CD4-positive, alpha-beta T cell treated with Interleukin-12 subunit alpha and Interleukin-12 subunit beta, for 1 hour (primary cell): ENCODE data around the gene GAL3ST3.
"Not testable (repeated sequence)": the region's sequence is repeated elsewhere in the genome, so short reads cannot be mapped to it uniquely, and the experiment has no call there.

Source experiments
- DNase-seq: peaks from one replicate; pipeline ENCODE4 v3.0.0-alpha.2; 2020

The GAL3ST3 gene, protein sequence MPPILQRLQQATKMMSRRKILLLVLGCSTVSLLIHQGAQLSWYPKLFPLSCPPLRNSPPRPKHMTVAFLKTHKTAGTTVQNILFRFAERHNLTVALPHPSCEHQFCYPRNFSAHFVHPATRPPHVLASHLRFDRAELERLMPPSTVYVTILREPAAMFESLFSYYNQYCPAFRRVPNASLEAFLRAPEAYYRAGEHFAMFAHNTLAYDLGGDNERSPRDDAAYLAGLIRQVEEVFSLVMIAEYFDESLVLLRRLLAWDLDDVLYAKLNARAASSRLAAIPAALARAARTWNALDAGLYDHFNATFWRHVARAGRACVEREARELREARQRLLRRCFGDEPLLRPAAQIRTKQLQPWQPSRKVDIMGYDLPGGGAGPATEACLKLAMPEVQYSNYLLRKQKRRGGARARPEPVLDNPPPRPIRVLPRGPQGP

DNA sequence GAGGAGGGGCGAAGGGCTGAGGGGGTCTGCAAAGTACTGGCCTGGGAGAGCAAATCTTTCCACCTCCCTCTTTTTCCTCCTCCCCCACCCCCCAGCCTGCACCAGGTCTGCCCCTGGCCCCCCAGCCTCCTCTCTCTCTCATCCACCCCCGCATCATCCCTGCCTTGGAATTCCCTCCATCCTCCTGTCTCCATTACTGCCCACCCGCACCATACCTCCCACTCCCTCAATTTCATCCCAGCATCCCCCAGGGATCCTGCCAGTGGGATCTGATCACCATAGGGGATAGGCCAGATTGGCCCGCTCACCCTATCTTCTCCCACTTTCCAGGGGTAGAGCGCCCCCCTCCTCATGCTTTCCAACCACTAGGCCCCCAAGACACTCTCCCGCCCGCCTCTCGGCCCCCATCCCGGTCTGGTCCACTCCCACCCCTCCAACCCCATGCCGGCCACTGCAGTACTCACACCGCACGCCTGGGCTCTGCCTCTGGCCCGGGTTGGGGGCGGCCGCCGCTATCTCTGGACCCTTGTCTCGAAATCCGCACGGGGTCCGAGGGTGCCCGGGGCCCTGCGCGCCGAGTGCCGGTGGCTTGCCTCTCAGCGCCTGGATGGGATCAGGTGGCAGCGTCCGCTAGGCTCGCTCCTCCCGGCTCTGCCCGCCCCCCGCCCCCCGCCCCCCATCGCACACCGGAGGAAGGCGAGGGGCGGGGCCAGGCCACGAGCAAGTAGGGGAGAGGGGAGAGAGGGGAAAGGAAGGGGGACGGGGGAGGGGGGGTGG lies at the start of gene GAL3ST3:
Gene GAL3ST3 (minus strand): TSS at position 615 of the 777 bp plus-strand sequence. CDS start 3,746 bp downstream, outside the sequence.
- DNase-seq, result no peak

DNA sequence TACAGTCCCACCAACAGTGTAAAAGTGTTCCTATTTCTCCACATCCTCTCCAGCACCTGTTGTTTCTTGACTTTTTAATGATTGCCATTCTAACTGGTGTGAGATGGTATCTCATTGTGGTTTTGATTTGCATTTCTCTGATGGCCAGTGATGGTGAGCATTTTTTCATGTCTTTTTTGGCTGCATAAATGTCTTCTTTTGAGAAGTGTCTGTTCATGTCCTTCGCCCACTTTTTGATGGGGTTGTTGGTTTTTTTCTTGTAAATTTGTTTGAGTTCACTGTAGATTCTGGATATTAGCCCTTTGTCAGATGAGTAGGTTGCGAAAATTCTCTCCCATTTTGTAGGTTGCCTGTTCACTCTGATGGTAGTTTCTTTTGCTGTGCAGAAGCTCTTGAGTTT lies 43.2 kb upstream of the GAL3ST3 start:
- DNase-seq, result not testable (repeated sequence)

DNA sequence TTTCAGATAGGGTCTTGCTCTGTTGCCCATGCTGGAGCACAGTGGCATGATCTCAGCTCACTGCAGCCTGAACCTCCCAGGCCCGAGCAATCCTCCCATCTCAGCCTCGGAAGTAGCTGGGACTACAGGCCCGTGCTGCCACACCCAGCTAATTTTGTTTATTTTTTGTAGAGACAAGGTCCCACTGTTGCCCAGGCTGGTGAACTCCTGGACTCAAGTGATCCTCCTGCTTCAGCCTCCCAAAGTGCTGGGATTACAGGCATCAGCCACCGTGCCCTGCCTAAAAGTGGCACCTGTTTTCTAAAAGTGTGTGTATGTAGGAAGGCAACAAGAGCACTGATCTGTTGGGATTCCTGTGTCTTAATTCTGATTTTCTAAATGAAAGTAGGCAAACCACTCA lies 41.3 kb upstream of the GAL3ST3 start:
- no peak for DNase-seq

DNA sequence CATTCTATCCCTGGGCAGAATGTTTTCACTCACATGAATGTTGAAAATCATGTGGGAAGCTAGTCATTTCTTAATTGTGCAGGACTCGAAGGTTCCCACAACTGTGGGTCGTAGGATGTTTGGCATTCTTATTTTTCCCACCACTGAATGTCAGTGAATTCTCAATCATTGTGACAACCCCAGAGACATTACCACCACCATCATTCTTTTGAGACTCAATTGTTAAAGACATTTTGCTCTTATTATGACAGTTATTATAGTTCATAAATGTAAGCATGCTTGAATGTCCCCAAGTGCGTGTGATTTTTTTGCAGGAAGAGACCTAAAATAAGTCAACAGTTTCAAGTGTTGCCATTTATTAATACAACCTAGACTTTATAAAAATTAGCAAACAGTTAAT lies 40.1 kb upstream of the GAL3ST3 start:
- no peak for DNase-seq

DNA sequence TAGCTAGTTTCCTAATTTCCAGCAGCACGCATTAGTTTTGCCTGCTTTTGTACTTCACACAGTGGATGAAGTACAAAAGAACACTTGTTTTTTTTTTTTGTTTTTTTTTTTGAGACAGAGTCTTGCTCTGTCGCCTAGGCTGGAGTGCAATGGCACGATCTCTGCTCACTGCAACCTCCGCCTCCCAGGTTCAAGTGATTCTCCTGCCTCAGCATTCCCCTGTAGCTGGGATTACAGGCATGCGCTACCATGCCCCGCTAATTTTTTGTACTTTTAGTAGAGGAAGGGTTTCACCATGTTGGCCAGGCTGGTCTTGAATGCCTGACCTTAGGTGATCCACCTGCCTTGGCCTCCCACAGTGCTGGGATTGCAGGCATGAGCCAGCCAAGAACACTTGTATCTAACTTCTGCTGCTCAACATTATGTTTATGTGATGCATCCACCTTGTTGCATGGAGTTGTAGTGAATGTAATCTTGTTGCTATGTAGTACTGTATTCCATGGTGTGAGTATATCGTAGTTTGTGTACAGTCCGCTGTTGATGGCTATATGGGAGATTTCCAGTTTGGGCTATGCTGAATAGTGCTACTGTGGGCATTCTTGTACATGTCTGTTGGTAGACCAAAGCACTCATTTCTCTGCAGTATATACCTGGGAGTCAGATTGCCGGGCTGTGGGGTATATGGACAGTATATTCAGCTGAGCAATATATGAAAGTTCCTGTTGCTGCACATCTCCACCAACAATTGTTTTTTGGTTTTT lies 38.4 kb upstream of the GAL3ST3 start:
- no peak for DNase-seq

DNA sequence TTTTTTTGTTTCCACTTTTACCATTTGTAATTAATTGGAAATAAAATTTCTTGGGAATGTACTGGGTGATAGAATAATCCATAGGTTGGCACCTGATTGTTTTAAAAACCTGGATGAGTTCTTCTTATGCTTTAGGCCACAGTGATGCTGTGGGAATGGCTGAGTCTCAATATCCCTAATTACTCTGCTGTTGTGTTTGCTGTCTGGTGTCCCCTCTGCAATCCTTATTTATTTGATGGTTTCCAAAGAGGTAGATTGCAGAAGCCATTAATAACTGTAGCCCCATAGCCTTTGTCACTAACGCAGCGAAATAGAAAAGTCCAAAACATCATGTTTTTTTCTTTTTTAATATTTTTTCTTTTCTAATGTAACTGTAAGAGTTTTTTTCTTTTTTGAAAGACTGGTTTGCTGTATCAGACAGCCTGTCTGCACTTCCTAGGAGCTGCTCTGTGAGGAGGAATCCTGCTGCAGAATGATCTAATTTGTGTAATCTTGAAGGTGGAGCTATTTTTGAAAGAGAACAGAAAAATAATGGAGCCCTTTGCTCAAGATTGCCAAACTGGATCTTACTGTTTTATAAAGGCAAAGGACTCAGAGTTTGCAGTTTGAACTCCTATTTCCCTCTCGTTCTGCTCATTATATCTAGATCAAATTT lies 36.0 kb upstream of the GAL3ST3 start:
- DNase-seq, result no peak

DNA sequence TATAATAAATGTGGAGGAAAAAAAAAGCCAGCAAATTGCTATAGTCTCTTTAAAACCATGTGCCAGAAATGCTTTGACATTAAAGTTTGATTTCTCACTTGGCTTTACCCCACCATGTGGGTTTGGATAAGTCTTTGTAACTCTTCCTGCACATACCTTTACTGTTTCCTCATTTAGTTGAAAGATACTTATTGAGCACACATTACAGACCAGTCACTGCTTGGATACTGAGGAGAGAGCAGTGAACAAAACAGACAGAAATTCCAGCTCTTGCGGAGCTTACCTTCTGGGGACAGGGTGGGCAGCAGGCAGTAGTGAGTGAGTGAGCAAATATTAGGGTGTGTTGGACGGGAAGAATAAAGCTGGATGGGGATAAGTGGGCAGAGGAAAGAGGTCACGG lies 34.8 kb upstream of the GAL3ST3 start:
- no peak for DNase-seq

DNA sequence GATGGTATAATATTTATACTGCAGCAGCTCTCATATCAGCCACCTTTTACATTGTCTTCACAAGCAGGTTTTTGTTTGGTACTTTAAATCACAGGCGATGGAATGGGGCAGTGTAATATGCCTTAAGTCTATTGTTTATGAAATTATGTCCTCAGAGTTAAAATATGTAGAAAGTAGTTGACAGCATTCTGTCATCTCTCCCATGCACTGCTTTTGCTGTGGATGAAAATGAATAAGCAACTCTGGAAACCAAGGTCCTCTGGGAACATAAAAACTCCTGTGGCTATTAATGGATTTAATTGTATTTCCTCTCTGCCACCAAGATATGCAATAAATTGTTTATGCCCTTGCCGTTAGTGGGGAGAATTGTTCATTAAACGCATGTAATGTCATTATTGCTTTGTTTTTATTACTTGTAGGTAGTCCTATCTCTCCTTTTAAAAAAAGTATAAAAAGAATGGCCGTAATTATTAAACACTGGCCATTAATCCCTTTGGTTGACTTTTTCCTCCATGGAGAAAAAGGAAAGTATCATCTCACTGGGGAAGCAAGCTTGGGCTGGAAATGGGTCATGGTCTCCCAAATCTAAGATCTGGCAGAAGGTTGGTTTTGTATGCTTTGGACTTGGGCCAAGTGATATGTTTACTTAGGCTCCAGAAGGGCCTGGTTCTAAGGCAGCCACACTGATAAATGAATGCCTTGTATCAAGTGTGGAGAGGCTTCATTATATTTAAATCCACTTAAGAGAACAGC lies 34.2 kb upstream of the GAL3ST3 start:
- no peak for DNase-seq

DNA sequence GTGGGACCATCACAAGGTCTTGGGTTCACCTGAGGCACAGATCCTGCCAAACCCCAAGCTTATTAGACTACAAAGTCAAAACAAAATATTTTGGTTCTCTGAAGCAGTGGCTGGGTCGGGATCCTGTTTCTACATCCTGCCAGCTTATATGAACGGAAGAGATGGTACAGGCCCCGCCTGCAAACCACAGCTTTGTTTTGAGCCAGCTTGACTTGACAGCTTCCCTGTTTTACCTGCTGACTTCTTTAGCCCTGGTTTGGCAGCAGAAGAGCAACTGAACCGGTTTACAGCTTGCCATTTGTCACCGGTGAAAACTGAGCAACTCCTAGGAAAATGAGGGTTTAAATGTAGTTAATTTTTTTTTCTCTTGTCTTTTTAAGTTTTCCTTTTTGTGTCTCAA lies 32.5 kb upstream of the GAL3ST3 start:
- peak; percentile 84 for DNase-seq

DNA sequence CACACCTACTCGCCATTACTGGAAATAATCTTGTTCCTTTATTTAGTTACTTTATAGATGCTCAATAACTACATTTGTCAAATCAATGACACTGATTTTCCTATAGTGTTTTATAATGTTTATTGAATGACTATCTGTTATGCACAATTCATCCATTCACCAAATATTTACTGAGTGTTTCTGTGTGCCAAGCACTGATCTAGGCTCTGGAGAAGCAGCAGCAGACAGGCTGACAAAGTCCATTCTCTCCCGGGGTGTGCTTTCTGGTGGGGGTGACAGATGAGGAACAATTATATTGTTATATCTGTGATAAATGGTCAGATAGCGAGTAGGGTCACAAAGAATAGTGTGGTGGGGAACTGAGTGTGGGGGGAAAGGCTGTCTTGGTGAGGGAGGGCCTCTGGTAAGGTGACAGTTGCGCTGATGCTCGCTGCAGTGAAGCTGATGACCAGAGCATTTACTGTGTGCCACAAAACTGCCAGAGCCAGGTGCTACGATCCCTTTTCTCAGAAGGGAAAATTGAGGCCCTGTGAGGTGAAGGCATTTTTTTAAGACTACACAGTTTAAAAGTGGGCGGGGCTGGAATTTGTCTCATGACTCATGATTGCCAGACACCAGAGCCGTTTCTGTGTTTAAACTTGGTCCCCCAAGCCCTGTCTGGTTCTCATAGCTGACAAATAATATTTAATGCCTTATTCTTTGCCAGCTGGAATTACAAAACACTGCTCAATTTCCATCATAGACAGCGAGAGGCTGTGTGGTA lies 31.3 kb upstream of the GAL3ST3 start:
- peak; percentile 78 for DNase-seq

DNA sequence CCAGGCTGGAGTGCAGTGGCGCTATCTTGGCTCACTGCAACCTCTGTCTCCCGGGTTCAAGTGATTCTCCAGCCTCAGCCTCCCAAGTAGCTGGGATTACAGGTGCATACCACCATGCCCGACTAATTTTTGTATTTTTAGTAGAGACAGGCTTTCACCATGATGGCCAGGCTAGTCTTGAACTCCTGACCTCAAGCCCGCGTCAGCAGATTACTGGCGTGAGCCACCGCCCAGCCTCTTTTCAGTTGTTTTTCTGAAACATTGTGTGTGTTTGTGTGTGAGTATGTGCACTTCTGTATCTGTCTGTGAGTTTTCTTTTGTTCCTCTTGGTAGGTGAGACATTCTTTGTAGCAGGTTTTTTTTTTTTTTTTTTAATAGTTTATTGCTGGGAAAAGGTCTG lies 30.0 kb upstream of the GAL3ST3 start:
- peak; percentile 23 for DNase-seq

DNA sequence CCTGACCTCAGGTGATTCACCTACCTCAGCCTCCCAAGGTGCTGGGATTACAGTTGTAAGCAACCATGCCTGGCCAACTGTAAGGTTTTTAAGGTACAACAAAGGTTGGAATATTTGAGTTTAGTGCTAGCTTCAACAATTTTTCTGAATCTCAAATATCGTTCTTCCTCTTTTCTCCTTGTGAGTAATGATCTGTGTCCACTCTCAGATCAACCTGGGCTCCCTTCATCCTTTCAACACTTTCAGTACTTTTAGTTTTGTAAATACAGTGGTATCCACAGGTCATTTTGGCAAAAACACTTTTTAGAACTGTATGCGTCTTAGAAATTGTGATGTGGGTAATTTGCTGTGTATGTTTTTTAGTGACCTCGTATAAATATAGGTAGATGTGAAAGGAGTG lies 29.0 kb upstream of the GAL3ST3 start:
- no peak for DNase-seq

DNA sequence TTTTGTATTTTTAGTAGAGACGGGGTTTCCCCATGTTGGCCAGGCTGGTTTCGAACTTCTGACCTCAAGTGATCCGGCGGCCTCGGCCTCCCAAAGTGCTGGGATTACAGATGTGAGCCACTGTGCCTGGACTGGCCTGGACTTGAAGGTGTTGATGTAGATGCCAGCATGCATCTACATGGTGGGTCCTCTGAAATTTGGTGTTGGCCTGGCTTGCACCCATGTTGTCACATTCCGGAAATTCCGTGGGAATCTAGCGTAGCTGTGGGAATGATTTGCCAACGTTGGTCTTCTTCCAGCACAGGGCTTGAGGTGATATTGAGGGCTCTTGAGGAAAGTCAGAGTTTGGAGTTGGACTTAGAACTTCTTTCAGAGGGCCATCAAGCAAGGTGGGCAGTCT lies 27.6 kb upstream of the GAL3ST3 start:
- DNase-seq, result no peak

DNA sequence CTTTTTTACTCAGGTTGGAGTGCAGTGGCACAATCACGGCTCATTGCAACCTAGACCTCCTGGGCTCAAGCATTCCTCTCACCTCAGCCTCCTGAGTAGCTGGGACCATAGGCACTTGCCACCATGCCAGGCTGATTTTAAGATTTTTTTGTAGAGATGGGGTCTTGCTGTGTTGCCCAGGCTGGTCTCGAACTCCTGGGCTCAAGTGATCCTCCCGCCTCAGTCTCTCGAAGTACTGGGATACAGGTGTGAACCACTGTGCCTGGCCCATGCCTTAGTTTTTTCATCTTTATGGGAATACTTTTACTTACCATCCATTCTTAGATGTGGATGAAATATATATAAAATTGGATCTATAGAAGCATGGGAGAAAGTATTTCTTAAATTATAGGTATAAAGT lies 26.3 kb upstream of the GAL3ST3 start:
- DNase-seq, result no peak

DNA sequence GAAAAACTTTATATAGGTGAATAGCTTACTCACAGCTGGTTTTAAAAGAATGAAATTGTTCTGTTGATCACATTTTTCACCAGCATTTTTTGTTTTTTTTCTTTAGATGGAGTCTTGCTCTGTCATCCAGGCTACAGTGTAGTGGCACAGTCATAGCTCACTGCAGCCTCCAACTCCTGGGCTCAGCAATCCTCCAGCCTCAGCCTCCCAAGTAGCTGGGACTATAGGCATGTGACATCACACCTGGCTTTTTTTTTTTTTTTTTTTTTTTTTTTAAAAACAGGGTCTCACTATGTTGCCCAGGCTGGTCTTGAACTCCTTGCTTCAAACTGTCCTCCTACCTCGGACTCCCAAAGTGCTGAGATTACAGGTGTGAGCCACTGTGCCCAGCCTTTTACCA lies 24.7 kb upstream of the GAL3ST3 start:
- DNase-seq, result no peak

DNA sequence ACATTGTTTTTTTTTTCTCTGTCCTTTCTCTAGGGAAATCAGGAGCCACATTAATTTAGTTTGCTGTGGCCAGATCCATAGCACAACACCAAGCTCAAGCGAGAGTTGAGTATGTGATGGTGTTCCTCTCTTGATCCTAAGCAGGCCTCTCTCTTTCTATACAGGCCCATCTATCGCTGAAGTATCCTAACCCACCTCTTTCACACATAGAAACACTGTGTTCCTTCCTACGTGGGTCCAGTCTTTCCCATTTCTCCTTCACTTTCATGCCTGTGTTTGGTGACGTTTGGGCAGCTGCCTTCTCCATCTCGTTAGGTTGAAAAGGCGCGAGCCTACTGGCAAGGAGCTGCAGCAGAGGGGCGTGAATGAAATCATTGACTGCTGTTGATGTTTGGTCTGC lies 23.6 kb upstream of the GAL3ST3 start:
- DNase-seq, result no peak

DNA sequence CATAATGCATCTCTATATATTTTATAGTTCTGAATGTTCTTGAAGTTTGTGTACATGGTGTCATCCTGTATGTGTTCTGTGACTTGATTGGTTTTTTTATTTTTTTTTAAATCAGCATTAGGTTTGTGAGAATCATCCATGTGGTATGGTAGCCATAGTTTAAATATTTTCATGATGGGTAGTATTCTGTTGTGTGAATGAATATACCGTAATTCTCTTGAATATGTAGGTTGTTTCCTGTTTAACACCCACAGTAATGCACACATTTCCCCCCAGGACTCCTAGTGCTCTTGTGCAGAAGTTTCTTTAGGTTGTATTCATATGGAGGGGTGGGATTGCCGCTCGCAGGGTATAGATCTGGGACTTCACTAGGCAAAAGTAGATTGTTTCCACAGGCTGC lies 23.1 kb upstream of the GAL3ST3 start:
- no peak for DNase-seq

DNA sequence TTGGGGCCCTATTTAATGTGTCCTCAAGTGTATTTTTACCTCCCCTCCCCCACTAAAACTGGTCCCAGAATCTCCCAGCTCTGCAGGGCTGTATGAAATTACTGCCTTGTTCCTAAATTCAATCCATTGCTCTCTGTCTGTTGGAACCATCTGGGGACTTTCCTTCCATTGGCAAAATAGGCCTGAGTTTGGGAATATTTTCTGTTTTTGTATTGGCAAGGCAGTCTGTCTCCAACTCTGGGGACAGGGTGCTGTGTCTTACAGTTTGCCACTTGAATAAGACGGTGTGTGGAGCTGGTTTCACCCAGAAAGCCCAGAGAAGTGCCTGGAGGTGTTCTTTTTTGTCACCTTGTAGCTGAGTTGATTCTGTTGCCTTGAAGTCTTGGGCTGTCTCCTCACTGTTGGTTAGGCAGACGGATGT lies 22.4 kb upstream of the GAL3ST3 start:
- peak; percentile 33 for DNase-seq

DNA sequence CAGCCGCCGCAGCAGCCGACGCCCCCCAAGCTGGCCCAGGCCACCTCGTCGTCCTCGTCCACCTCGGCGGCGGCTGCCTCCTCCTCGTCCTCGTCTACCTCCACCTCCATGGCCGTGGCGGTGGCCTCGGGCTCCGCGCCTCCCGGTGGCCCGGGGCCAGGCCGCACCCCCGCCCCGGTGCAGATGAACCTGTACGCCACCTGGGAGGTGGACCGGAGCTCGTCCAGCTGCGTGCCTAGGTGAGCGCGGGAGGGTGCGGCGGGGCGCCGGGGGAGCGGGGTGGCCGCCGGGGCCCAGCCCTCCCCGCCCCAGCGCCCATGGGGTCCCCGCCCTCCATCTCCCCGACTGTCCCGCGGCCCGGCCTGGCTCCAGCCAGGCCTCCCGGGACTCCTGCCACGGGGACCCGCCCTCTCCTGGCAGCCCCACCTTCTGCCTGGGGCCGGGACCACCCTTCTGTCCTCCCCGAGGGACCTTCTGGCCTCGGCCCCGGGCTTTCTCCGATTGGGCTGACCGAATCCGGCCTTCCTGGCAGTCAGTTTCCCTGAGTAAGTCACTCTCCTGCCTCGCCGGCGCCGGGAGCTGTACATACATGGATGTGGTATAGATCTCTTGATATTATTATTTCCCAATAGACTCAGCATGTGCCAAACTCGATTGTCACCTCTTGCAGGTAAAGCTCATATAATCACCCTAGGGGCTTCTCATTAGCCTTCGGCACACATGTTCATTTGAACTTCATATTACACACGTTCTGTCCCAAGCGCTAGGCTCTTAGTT lies 21.8 kb upstream of the GAL3ST3 start:
- DNase-seq, result no peak
